ENCODE results near the gene MORC3.

- TF ChIP-seq SUZ12 (IDR thresholded peaks at IDR 0.05): no peak
- TF ChIP-seq SP1 (IDR thresholded peaks at IDR 0.05): no peak
- no peak for TF ChIP-seq FOXK2 (IDR thresholded peaks at IDR 0.05)
- TF ChIP-seq ELF4 (IDR thresholded peaks at IDR 0.05): no peak
- no peak for TF ChIP-seq BHLHE40 (IDR thresholded peaks at IDR 0.05; ENCODE audit: borderline replicate concordance)
- TF ChIP-seq CTBP1 (IDR thresholded peaks at IDR 0.05; ENCODE audit: borderline replicate concordance): no peak
- no peak for TF ChIP-seq FOXA1 (IDR thresholded peaks at IDR 0.05)
- TF ChIP-seq ZNF384 (IDR thresholded peaks at IDR 0.05): no peak
- no peak for TF ChIP-seq NFRKB (IDR thresholded peaks at IDR 0.05)
- TF ChIP-seq ARNT (IDR thresholded peaks at IDR 0.05): no peak
Observed at GRCh38 chr21:36411301-36411700, 91.3 kb downstream of the MORC3 start.
